Keratinocyte (primary cell): ENCODE results near the gene TARS1. TPM values are rescaled to one million over a fixed set of nuclear protein-coding genes. Genes with fewer than 3 reads are reported as not detected.

Experiments
- DNase-seq: peaks from one replicate; pipeline ENCODE4 v3.0.0-alpha.2; 2011; ENCODE audit warnings: low read depth, missing footprints, low spot score
- FAIRE-seq: peaks from 2 replicates; lab custom pipeline; 2011; peaks lifted over from hg19 to GRCh38; lab: Jason Lieb, UNC
- H2AFZ ChIP-seq: 2 replicates; pipeline ENCODE4 v1.6.0; 2012; ENCODE audit warnings: low read length, control low read depth, inconsistent platforms; ENCODE audit not compliant: control insufficient read depth
- H3K27ac ChIP-seq: 2 replicates; pipeline ENCODE4 v1.5.1; 2011; ENCODE audit warnings: low read length; ENCODE audit not compliant: control insufficient read depth, insufficient read depth
- H3K27me3 ChIP-seq: 3 replicates; pipeline ENCODE4 v1.6.0; 2011; ENCODE audit warnings: low read length; ENCODE audit not compliant: control insufficient read depth, insufficient read depth; ENCODE audit errors: extremely low read depth
- H3K36me3 ChIP-seq, 2 experiments: 2 replicates in 1 of 2; 3 replicates in 1 of 2; pipeline ENCODE4 v1.5.1; 2011; ENCODE audit warnings: low read length in 2 of 2, mild to moderate bottlenecking in 1 of 2; ENCODE audit not compliant: control insufficient read depth in 2 of 2, insufficient read depth in 2 of 2; ENCODE audit errors: extremely low read depth in 1 of 2
- H3K4me1 ChIP-seq: 3 replicates; pipeline ENCODE4 v1.5.1; 2011; ENCODE audit warnings: low read length; ENCODE audit not compliant: control insufficient read depth, insufficient read depth; ENCODE audit errors: extremely low read depth
- H3K4me2 ChIP-seq: 3 replicates; pipeline ENCODE4 v1.6.0; 2011; ENCODE audit warnings: low read depth, low read length; ENCODE audit not compliant: control insufficient read depth, insufficient read depth; ENCODE audit errors: extremely low read depth
- H3K4me3 ChIP-seq, 3 experiments: fragments of 200-600 bp in 1 of 3; sonication (generic) in 1 of 3; 2 replicates in 2 of 3; 3 replicates in 1 of 3; pipeline ENCODE4 v1.5.1; 2011 to 2016; ENCODE audit warnings: low read length in 3 of 3, mild to moderate bottlenecking in 3 of 3, control low read depth in 2 of 3, inconsistent platforms in 1 of 3, low read depth in 1 of 3, mixed read lengths in 1 of 3, mixed run types in 1 of 3, moderate library complexity in 1 of 3; ENCODE audit not compliant: control insufficient read depth in 2 of 3, insufficient read depth in 2 of 3; ENCODE audit errors: extremely low read depth in 1 of 3
- H3K79me2 ChIP-seq: 2 replicates; pipeline ENCODE4 v1.6.0; 2012; ENCODE audit warnings: low read length; ENCODE audit not compliant: control insufficient read depth, insufficient read depth
- H3K9ac ChIP-seq: 3 replicates; pipeline ENCODE4 v1.6.0; 2011; ENCODE audit warnings: low read length; ENCODE audit not compliant: control insufficient read depth, insufficient read depth; ENCODE audit errors: extremely low read depth
- H3K9me1 ChIP-seq: 3 replicates; pipeline ENCODE4 v1.6.0; 2011; ENCODE audit warnings: low read length; ENCODE audit not compliant: control insufficient read depth, insufficient read depth; ENCODE audit errors: extremely low read depth
- H3K9me3 ChIP-seq: 2 replicates; pipeline ENCODE4 v1.5.1; 2012; ENCODE audit warnings: low read depth, low read length; ENCODE audit not compliant: control insufficient read depth
- H4K20me1 ChIP-seq: 3 replicates; pipeline ENCODE4 v1.6.0; 2011; ENCODE audit warnings: low read length; ENCODE audit not compliant: control insufficient read depth, insufficient read depth; ENCODE audit errors: extremely low read depth
- CTCF ChIP-seq, 3 experiments: IDR thresholded peaks in 1 of 3; conservative IDR thresholded peaks in 1 of 3; optimal IDR thresholded peaks in 1 of 3; 2 replicates in 2 of 3; 3 replicates in 1 of 3; pipeline versions ENCODE3 to v1.5.1; 2011; ENCODE audit warnings: low read length in 3 of 3, mild to moderate bottlenecking in 3 of 3, moderate library complexity in 2 of 3, control low read depth in 1 of 3, inconsistent platforms in 1 of 3; ENCODE audit not compliant: insufficient read depth in 2 of 3; ENCODE audit errors: extremely low read depth in 1 of 3
- EZH2 ChIP-seq: IDR thresholded peaks from one replicate; pipeline ENCODE4 v1.6.1; 2012; ENCODE audit warnings: inconsistent platforms, mild to moderate bottlenecking, low read length, moderate library complexity
- dilution Hi-C: fragments of 300-500 bp; cut with MboI; formaldehyde crosslinking; loops from one replicate; pipeline ENCODE4 v1.7.0; 2020; ENCODE audit warnings: low sequenced_read_pairs; ENCODE audit not compliant: extremely low pct_ligation_motif_present
- polyA plus RNA-seq, 5 experiments: library from polyadenylated mRNA; depleted of rRNA in 3 of 5; stranded (reverse) in 3 of 5; stranded (forward) in 1 of 5; unstranded in 1 of 5; fragments of >200 nt; gene quantifications; 1 replicate in 1 of 5; 2 replicates in 3 of 5; 3 replicates in 1 of 5; pipeline versions ENCODE4 v1.2.1 to v1.2.3, GENCODE V29; 2011 to 2012; ENCODE audit warnings: missing spikeins in 2 of 5, low read depth in 1 of 5, low replicate concordance in 1 of 5

Gene TARS1
- polyA plus RNA-seq, 1 donor (not counting 4 experiments of a cell fraction or from before 2014, with no cell fraction given), result 213 TPM

DNA sequence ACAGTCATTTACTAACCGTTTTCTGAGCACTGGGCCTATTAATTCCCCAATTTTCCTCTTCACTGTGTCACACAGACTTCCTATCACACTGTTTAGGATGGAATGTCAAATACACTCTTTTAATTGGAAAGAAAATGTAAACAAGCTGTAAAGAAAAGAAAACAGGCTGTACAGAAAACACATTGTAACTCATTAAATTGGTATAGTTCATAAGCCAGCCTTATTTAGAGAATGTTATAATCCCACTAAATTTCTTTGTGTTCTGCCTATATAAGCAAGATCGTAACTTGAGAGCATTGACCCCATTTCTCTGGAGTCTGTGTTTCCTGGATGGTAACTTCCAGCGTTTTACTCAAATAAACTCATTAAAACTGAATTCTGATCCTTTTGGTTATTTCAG, 46.5 kb downstream of the TARS1 start:
- H3K9ac ChIP-seq, result no peak overlapping the region
- no peaks in the 10 kb centered on the region for H3K4me1 ChIP-seq
- no peaks in the 10 kb centered on the region for H4K20me1 ChIP-seq
- no peak overlapping the region for H3K27ac ChIP-seq
- H3K9me3 ChIP-seq, result no peaks in the 10 kb centered on the region
- DNase-seq, result no peak
- no peaks in the 10 kb centered on the region for H3K27me3 ChIP-seq
- FAIRE-seq, result no peak
- H3K4me3 ChIP-seq, result no peak overlapping the region
- H3K4me2 ChIP-seq, result no peak overlapping the region
- H3K9me1 ChIP-seq, result no peaks in the 10 kb centered on the region
- H3K36me3 ChIP-seq, result peaks cover 0 to 2% of the 10 kb centered on the region in 2 experiments
- dilution Hi-C loops, result loop anchor here (25.0 kb wide), 1 partner anchor 450 kb away; the partner anchor contains the start of gene RXFP3
- no peak overlapping the region for H2AFZ ChIP-seq
- TF ChIP-seq CTCF (optimal IDR thresholded peaks at IDR 0.05 in 1 of 3, IDR thresholded peaks at IDR 0.05 in 1 of 3, conservative IDR thresholded peaks at IDR 0.05 in 1 of 3; ENCODE audit: extremely low read depth in 1 of 3, insufficient read depth in 2 of 3, low read length in 3 of 3), result no peak
- H3K79me2 ChIP-seq, result no peaks in the 10 kb centered on the region

GRCh38 chr5:33488558-33489355, 48.0 kb downstream of the TARS1 start:
- DNase-seq (no peak), FAIRE-seq (no peak)
- no peaks in the 10 kb centered on the region for H3K9me3 ChIP-seq
- no peaks in the 10 kb centered on the region for H3K9me1 ChIP-seq
- no peak overlapping the region for H3K9ac ChIP-seq
- no peak overlapping the region for H3K27ac ChIP-seq
- dilution Hi-C loops, result loop anchor here (25.0 kb wide), 1 partner anchor 449 kb away; the partner anchor contains the start of gene RXFP3
- no peaks in the 10 kb centered on the region for H3K36me3 ChIP-seq
- no peaks in the 10 kb centered on the region for H4K20me1 ChIP-seq
- H2AFZ ChIP-seq, result no peak overlapping the region
- H3K79me2 ChIP-seq, result no peaks in the 10 kb centered on the region
- H3K4me2 ChIP-seq, result no peak overlapping the region
- no peak overlapping the region for H3K4me3 ChIP-seq
- no peaks in the 10 kb centered on the region for H3K4me1 ChIP-seq
- H3K27me3 ChIP-seq, result no peaks in the 10 kb centered on the region
- TF ChIP-seq CTCF (optimal IDR thresholded peaks at IDR 0.05 in 1 of 3, IDR thresholded peaks at IDR 0.05 in 1 of 3, conservative IDR thresholded peaks at IDR 0.05 in 1 of 3; ENCODE audit: extremely low read depth in 1 of 3, insufficient read depth in 2 of 3, low read length in 3 of 3), result no peak
- no peak for TF ChIP-seq EZH2
